ENCODE results near the gene TOP2A.
"Not testable (repeated sequence)": the region's sequence is repeated elsewhere in the genome, so short reads cannot be mapped to it uniquely, and the experiment has no call there.

Gene TOP2A

DNA sequence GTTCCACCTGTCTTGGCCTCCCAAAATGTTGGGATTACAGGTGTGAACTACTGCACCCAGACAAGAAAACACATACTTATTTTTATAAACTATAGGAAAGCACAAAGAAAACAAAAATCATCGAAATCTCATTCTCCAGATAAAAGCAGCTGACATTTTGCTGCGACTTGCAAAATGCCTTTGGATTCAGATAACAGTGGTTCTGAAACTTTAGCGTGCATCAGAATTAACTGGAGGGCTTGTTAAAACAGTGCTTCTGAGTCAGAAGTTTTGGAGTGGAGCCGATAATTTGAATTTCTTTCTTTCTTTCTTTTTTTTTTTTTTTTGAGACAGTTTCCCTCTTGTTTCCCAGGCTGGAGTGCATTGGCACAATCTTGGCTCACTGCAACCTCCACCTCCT, 35.4 kb downstream of the TOP2A start:
- Histone ChIP-seq H3K36me3 (ENCODE audit: control insufficient read depth, insufficient read depth, low read length) (no peaks in the 10 kb centered on the region), H3K4me3 (replicated peaks; ENCODE audit: low read depth, low read length) (no peak overlapping the region), H3K27me3 (replicated peaks; ENCODE audit: control insufficient read depth, insufficient read depth, low read length) (no peaks in the 10 kb centered on the region)
- TF ChIP-seq, protein P1, sequence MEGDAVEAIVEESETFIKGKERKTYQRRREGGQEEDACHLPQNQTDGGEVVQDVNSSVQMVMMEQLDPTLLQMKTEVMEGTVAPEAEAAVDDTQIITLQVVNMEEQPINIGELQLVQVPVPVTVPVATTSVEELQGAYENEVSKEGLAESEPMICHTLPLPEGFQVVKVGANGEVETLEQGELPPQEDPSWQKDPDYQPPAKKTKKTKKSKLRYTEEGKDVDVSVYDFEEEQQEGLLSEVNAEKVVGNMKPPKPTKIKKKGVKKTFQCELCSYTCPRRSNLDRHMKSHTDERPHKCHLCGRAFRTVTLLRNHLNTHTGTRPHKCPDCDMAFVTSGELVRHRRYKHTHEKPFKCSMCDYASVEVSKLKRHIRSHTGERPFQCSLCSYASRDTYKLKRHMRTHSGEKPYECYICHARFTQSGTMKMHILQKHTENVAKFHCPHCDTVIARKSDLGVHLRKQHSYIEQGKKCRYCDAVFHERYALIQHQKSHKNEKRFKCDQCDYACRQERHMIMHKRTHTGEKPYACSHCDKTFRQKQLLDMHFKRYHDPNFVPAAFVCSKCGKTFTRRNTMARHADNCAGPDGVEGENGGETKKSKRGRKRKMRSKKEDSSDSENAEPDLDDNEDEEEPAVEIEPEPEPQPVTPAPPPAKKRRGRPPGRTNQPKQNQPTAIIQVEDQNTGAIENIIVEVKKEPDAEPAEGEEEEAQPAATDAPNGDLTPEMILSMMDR (IDR thresholded peaks at IDR 0.05; ENCODE audit: insufficient read depth, low read length, poor library complexity, severe bottlenecking), result no peak
- no peak for DNase-seq (ENCODE audit: extremely low read depth, insufficient read length)

DNA sequence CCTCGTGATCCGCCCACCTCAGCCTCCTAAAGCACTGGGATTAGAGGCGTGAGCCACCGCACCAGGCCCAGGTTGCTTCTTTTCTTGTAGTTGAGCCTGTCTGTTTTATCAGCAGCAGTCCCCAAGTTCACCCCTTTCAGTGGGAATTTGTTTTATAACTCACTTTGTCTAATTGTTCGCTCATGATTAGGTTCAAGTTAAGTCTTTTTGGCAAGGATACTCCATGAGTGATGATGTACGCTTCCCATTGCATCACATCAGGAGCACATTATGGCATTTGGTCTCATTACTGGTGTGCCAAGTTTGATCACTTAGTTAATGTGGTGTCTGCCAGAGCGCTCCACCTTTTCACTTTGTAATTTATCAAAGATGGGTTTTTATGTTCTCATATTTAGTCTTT, 38.7 kb downstream of the TOP2A start:
- Histone ChIP-seq H3K4me3 (replicated peaks; ENCODE audit: low read depth, low read length) (no peak overlapping the region), H3K27me3 (replicated peaks; ENCODE audit: control insufficient read depth, insufficient read depth, low read length) (no peaks in the 10 kb centered on the region), H3K36me3 (ENCODE audit: control insufficient read depth, insufficient read depth, low read length) (no peaks in the 10 kb centered on the region)
- no peak for DNase-seq (ENCODE audit: extremely low read depth, insufficient read length)
- TF ChIP-seq, protein P1 (IDR thresholded peaks at IDR 0.05; ENCODE audit: insufficient read depth, low read length, poor library complexity, severe bottlenecking), result no peak

DNA sequence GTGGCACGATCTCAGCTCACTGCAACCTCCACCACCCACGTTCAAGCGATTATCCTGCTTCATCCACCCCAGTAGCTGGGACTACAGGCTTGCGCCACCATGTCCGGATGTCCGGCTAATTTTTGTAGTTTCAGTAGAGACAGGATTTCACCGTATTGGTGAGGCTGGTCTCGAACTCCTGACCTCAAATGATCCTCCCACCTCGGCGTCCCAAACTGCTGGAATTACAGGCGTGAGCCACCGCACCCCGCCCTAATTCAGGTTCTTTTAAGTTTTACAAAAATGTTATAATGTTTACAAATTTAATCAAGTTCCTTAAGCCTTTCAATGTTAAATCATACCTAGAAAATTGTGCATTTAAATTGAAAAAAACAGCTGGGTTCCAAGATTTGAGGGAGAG, 39.9 kb downstream of the TOP2A start:
- TF ChIP-seq, protein P1 (IDR thresholded peaks at IDR 0.05; ENCODE audit: insufficient read depth, low read length, poor library complexity, severe bottlenecking), result no peak
- no peak for DNase-seq (ENCODE audit: extremely low read depth, insufficient read length)
- H3K36me3 ChIP-seq (ENCODE audit: control insufficient read depth, insufficient read depth, low read length), result no peaks in the 10 kb centered on the region
- H3K4me3 ChIP-seq (replicated peaks; ENCODE audit: low read depth, low read length), result no peak overlapping the region
- no peaks in the 10 kb centered on the region for H3K27me3 ChIP-seq (replicated peaks; ENCODE audit: control insufficient read depth, insufficient read depth, low read length)

DNA sequence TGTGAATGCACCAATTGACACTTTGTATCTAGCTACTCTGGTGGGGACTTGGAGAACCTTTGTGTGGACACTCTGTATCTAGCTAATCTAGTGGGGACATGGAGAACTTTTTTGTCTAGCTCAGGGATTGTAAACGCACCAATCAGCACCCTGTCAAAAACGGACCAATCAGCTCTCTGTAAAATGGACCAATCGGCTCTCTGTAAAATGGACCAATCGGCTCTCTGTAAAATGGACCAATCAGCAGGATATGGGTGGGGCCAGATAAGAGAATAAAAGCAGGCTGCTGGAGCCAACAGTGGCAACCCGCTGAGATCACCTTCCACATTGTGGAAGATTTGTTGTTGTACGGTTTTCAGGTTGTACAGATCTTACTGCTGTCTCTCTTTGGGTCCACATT, 41.2 kb downstream of the TOP2A start:
- H3K4me3 ChIP-seq (replicated peaks; ENCODE audit: low read depth, low read length); H3K36me3 ChIP-seq (ENCODE audit: control insufficient read depth, insufficient read depth, low read length); DNase-seq (ENCODE audit: extremely low read depth, insufficient read length); H3K27me3 ChIP-seq (replicated peaks; ENCODE audit: control insufficient read depth, insufficient read depth, low read length): not testable (repeated sequence)

DNA sequence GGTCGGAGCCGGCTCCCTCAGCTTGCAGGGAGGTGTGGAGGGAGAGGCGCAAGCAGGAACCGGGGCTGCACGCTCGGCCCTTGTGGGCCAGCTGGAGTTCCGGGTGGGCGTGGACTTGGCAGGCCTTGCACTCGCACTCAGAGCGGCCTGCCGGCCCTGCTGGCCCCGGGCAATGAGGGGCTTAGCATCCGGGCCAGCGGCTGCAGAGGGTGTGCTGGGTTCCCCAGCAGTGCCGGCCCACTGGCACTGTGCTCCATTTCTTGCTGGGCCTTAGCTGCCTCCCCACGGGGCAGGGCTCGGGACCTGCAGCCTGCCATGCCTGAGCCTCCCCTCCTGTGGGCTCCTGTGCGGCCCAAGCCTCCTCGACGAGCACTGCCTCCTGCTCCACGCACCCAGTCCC, 41.9 kb downstream of the TOP2A start:
- H3K4me3 ChIP-seq (replicated peaks; ENCODE audit: low read depth, low read length); H3K36me3 ChIP-seq (ENCODE audit: control insufficient read depth, insufficient read depth, low read length); DNase-seq (ENCODE audit: extremely low read depth, insufficient read length); H3K27me3 ChIP-seq (replicated peaks; ENCODE audit: control insufficient read depth, insufficient read depth, low read length): not testable (repeated sequence)

DNA sequence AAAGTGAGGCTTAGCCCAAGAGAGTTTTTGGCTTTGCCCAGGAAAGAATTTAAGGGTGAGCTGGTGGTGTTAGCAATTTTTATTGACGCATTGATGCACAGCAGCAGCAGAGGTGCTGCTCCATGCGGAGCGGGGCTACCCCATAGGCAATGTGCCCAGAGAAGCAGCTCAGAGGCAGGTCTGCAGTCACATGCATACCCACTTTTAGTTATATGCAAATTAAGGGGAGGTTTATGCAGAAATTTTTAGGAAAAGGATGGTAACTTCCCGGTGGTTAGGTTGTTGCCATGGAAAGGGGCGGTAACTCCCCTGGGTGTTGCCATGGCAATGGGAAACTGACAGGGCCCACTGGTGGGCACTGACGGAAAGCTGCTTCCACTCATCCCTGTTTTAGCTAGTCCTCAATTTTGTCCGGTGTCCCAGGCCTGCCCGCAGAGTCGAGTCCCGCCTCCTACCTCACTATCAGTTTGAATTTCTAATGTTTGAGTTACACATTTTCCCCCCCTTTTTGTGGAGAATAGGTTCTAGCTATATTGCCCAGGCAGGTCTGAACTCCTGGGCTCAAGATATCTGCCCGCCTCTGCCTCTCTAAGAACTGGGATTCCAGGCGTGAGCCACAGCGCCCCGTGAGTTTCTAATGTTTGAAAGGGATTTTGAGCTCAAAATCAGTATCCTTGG, 42.7 kb downstream of the TOP2A start:
- TF ChIP-seq, protein P1 (IDR thresholded peaks at IDR 0.05; ENCODE audit: insufficient read depth, low read length, poor library complexity, severe bottlenecking), result no peak
- no peak overlapping the region for H3K4me3 ChIP-seq (replicated peaks; ENCODE audit: low read depth, low read length)
- no peaks in the 10 kb centered on the region for H3K36me3 ChIP-seq (ENCODE audit: control insufficient read depth, insufficient read depth, low read length)
- no peak for DNase-seq (ENCODE audit: extremely low read depth, insufficient read length)
- no peaks in the 10 kb centered on the region for H3K27me3 ChIP-seq (replicated peaks; ENCODE audit: control insufficient read depth, insufficient read depth, low read length)

DNA sequence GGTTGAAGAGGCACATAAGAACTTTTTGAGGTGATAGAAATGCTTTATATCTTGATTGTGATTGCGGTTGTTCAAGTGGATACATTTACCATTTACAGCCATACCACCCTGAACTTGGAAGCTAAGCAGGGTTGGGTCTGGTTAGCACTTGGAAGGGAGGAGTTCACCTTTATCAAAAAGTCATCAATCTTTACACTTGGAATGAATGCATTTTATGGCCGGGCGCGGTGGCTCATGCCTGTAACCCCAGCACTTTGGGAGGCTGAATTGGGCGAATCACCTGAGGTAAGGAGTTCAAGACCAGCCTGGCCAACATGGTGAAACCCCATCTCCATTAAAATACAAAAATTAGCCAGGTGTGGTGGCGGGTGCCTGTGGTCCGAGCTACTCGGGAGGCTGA, 43.7 kb downstream of the TOP2A start:
- Histone ChIP-seq H3K4me3 (replicated peaks; ENCODE audit: low read depth, low read length) (no peak overlapping the region), H3K27me3 (replicated peaks; ENCODE audit: control insufficient read depth, insufficient read depth, low read length) (no peaks in the 10 kb centered on the region), H3K36me3 (ENCODE audit: control insufficient read depth, insufficient read depth, low read length) (no peaks in the 10 kb centered on the region)
- TF ChIP-seq, protein P1 (IDR thresholded peaks at IDR 0.05; ENCODE audit: insufficient read depth, low read length, poor library complexity, severe bottlenecking), result no peak
- no peak for DNase-seq (ENCODE audit: extremely low read depth, insufficient read length)

All from GM06990 (cell line).